Left renal cortex interstitium (tissue), 4 donors: ENCODE measurements around the gene OR2S2. TPM values are rescaled to one million over a fixed set of nuclear protein-coding genes. Genes with fewer than 3 reads are reported as not detected.
"Not testable (repeated sequence)": the region's sequence is repeated elsewhere in the genome, so short reads cannot be mapped to it uniquely, and the experiment has no call there.

Experiments
- DNase-seq, 4 donors: peaks; one replicate each; pipeline ENCODE4 v3.0.0-alpha.2; 2013; ENCODE audit warnings: low read depth in 4 of 4, low spot score in 2 of 4, missing footprints in 1 of 4
- polyA plus RNA-seq, 4 donors: library from polyadenylated mRNA; unstranded; fragments of 120-200 nt; gene quantifications; one replicate each; pipeline ENCODE4 v1.2.1, GENCODE V29; 2013; ENCODE audit not compliant: insufficient read length in 4 of 4

The OR2S2 gene
- polyA plus RNA-seq, 4 donors, result not detected

DNA sequence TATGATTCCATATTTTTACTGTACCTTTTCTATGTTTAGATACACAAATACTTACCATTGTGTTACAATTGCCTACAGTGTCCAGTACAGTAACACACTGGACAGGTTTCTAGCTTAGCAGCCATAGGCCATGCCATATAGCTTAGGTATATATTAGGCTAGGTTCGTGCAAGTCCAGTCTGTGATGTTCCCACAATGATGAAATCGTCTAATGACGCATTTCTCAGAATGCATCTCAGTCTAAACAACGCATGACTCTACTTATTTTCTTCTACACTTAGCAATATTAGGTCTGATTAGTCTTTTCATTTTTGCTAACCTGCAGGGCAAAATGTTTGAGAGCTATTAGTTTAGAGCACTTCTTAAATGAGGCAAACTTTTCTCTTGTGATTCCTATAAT is 22.7 kb downstream of the OR2S2 start:
- DNase-seq, result no peak

- DNase-seq, result not testable (repeated sequence)
Observed at GRCh38 chr9:35934069-35934468, 23.9 kb downstream of the OR2S2 start.

- no peak for DNase-seq
Observed at GRCh38 chr9:35933550-35934067, 24.3 kb downstream of the OR2S2 start.

- DNase-seq, result no peak
Observed at GRCh38 chr9:35932735-35933134, 25.2 kb downstream of the OR2S2 start.

- DNase-seq, result no peak
Observed at GRCh38 chr9:35930989-35931388, 27.0 kb downstream of the OR2S2 start.

- no peak for DNase-seq
Observed at GRCh38 chr9:35930521-35930920, 27.4 kb downstream of the OR2S2 start.

- no peak for DNase-seq
Observed at GRCh38 chr9:35929453-35929718, 28.6 kb downstream of the OR2S2 start.

DNA sequence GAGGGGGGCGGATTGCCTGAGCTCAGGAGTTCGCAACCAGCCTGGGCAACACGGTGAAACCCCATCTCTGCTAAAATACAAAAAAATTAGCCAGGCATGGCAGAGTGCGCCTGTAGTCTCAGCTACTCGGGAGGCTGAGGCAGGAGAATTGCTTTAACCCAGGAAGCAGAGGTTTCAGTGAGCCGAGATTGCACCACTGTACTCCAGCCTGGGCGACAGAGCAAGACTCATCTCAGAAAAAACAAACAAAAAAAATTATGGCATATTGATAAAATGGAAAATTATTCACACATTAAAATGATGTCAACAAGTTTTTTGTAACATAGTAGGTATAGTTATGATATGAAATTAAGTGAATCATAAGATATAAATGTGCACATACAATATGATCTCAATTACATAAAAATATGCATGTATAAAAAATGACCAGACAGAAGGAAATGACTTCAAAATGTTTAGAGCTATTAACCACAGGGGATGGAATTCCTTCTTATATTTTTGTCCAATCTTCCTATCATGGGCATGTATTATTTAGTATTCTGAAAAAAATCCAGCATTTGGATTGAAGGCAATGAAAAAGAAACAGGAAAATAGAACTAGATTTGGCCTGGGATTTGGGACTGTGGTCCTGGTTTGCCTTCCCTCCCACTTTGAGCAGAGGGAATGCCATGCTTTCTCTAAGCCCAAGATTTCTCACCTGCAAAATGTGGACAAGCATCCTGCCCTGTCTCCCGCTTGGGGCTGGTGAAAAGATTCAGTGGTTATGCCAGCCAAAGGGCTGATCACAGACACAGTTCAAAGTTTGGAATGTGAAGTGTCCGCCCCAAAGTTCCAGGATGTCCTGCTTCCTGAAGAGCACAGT is 29.1 kb downstream of the OR2S2 start:
- DNase-seq, result no peak

GRCh38 chr9:35923927-35924763 is 33.8 kb downstream of the OR2S2 start:
- DNase-seq, result no peak

DNA sequence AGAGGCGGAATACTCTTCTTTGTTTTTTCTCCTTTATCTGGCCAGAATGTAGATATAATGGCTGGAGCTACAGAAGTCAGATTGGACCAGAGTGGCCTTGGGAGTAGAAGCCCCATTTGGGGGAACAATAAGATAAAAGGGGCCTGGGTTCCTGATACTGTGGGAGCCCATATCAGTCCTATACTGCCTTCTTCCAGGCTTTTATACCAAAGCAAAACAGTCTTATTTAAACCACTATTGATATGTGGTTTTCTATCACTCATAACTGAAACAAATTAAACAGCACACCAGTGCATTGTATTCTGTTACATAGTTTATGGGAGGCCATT is 34.4 kb downstream of the OR2S2 start:
- DNase-seq, result no peak

DNA sequence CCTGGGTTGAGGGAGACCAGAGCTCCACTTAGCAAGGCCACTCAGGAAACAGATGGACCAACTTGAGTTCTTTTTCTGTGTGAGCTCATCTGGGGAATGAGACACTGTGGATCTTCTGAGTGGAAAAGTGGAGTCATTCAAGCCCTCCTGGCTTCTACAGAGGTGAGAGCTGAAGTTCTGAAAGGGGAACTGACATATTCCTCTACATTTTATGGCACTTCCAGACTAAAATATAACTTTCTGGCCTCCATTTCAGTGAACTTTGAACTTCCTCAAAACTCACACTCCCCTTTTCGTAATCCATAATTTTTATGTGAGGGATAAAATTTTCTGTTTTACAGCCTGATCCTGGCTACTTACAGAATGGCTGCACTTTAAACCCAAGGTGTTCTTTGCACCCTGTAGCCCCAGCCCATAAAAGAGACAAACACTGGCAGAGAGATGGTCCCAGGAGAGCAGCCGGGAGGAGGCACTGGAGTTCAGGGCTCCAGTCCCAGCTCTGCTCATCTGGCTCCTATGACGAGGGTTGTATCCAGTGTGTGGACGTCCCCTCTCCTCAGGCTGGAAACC is 37.8 kb downstream of the OR2S2 start:
- no peak for DNase-seq

DNA sequence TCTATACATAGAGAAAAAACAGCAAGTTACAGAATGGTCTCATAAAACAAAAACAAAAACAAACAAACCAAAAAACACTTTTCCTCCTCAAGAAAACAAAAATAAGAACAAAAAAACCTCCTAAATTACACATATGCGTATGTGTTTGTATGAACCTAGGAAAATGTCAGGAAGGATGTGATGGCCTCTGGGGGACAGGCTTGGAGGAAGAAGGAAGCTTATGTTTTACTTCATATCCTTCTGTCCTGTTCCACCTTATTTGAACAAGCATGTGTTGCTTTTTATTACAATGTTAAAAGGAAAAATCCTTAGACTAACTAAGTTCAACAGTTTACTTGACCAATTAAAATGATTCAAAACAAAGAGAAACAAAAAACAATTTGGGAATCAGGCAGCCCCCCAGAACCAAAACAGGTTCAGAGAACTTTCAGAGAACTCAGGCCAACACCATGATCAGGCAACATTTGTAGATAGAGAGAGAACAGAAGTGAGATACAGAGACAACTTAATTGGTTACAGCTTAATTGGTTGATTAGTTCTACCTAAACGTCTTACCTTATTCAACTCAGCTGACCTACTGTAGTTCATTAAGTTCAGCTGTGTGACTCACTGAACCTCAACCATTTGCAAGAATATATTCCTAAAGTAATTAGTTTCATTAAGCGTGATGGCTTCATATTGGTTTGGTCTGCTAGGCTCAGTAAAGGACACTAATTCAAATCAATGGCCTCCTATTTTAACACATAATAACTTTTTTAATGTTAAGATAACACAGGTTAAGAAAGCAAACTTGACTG is 38.5 kb downstream of the OR2S2 start:
- no peak for DNase-seq

DNA sequence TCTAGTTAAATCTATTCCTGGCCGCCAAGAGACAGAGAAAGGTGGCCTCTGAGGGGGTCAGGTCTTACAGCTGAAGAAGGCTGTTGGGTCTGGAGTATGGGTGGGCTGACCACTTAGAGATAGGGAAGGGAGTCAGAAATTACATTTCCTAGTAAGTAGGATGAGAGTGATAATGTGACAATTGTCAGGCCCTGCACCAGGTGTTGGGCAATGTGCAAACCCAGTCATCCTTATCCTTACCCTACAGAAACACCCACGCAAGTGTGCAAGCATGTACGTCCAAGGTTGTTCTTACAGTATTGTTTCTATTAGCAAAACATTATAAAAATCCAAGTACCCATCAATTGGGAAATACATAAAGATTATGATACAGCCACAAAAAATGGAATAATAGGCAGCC is 39.2 kb downstream of the OR2S2 start:
- DNase-seq, result no peak

DNA sequence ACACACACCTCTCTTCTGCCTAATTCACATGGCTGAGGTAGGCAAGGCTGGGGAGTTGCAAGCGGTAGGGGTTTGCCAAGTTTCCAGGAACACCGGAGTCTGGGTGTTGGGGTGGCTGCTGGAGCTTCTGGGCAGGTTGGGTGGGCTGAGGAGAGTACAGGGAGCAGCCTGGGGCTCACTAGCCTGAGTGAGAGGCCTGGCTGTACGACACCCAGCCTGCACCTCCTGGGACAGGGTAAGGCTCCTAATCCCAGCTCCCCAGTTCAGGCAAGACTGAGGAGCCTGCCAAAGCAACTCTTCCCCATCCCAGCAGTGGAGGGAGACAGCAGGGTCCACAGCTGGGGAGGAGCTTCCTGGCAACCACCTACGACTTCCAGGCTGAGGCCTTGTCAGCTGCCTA is 40.7 kb downstream of the OR2S2 start:
- DNase-seq, result no peak

GRCh38 chr9:35915681-35916294 is 42.2 kb downstream of the OR2S2 start:
- DNase-seq, result no peak

GRCh38 chr9:35914301-35914807 is 43.6 kb downstream of the OR2S2 start:
- DNase-seq, result no peak

- not testable (repeated sequence) for DNase-seq
Observed at GRCh38 chr9:35913429-35913828, 44.5 kb downstream of the OR2S2 start.

GRCh38 chr9:35912791-35913400 is 45.1 kb downstream of the OR2S2 start:
- DNase-seq, result no peak

DNA sequence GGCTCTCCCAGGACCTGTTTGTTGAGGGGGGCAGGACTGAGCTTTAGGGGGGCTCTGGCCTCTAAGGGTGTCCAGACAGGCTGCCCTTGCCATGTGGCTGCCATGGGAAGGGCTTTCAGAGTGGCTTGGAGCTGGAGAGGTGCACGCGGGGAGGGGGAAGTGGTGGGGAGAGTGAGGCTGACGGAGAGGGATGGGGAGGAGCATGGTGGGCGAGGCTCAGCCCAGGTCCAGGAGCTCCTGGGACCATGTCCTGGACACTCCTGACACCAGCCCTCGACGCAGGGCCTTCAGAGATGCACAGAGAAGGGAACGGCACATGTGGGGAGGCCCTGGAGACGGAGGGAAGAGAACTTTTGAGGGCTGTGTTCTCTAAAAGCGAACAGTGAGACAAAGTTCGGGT is 46.3 kb downstream of the OR2S2 start:
- DNase-seq, result no peak
